ENCODE results near the gene BTNL3.

The BTNL3 gene

GRCh38 chr5:181020688-181021087, 32.0 kb downstream of the BTNL3 start:
- DNase-seq (ENCODE audit: low read depth in 1 of 2, low spot score in 1 of 2), result no peak

- DNase-seq (ENCODE audit: low read depth in 1 of 2, low spot score in 1 of 2), result no peak
Measured at GRCh38 chr5:181024245-181025064, 35.8 kb downstream of the BTNL3 start.

- DNase-seq (ENCODE audit: low read depth in 1 of 2, low spot score in 1 of 2), result no peak
Measured at GRCh38 chr5:181027452-181028031, 38.9 kb downstream of the BTNL3 start.

GRCh38 chr5:181028032-181028819, 39.6 kb downstream of the BTNL3 start:
- no peak for DNase-seq (ENCODE audit: low read depth in 1 of 2, low spot score in 1 of 2)

DNA sequence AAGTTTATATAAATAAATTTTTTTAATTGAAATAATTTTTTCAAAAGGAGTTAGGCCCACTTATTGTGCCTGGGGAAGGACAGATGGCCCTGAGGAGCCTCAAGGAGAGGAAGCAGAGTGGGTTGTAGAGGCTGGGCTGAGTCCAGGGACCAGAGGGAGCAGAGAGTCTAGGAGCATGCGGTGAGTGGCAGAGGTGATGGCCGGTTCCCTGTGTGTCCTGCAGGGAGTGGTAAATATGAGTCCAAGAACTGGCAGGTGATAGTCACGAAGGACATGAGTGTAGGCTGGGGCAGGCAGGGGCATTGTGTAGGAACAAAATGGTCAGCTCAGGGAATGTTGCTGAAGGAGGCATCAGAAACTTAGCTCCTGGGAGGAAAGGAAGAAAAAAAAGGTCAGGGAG, 43.1 kb downstream of the BTNL3 start:
- no peak for DNase-seq (ENCODE audit: low read depth in 1 of 2, low spot score in 1 of 2)

- no peak for DNase-seq (ENCODE audit: low read depth in 1 of 2, low spot score in 1 of 2)
Measured at GRCh38 chr5:181035991-181036815, 47.6 kb downstream of the BTNL3 start.

GRCh38 chr5:181036816-181037364, 48.2 kb downstream of the BTNL3 start:
- DNase-seq (ENCODE audit: low read depth in 1 of 2, low spot score in 1 of 2), result no peak

GRCh38 chr5:181037365-181037861, 48.8 kb downstream of the BTNL3 start:
- DNase-seq (ENCODE audit: low read depth in 1 of 2, low spot score in 1 of 2), result no peak

GRCh38 chr5:181039471-181039870, 50.8 kb downstream of the BTNL3 start:
- DNase-seq (ENCODE audit: low read depth in 1 of 2, low spot score in 1 of 2), result no peak

- no peak for DNase-seq (ENCODE audit: low read depth in 1 of 2, low spot score in 1 of 2)
Measured at GRCh38 chr5:181039931-181040630, 51.4 kb downstream of the BTNL3 start, which contains the start of gene BTNL9. BTNL9 (plus strand) TSS chr5:181040266; CDS start chr5:181045490, 5,224 bp downstream.

DNA sequence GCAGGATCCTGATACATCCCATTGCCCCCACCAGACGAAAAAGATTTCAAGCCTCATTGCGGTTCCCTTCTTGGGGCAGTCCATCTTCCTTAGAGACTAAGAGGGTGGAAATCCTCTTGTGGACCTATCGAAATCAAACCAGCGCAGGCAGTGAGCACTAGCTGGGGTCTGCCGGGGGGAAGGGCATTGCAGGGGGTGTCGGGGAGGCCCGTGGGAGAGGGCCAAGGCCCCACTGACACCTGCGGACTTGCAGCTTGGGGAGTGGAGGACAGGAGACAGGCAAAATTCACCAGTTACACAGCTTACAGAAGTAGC, 51.9 kb downstream of the BTNL3 start:
- no peak for DNase-seq (ENCODE audit: low read depth in 1 of 2, low spot score in 1 of 2)

DNA sequence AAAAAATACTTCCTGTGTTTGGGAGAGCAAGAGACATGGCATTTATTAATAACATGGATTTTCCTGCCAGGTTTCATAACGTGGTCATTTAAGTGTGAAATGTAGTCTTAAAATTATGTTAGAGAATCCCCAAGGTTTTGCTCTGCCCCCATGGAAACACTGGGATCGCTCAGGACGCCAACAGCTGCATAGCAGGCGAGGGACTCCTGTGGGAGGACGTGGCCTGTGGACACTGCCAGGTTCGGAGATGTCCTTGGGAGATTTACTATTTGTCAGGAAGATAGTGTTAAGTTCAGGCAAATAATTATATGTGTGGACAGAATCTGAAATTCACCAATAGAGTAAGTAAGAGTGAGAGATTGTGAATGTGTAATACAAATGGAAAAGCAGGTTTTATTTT, 52.4 kb downstream of the BTNL3 start:
- DNase-seq (ENCODE audit: low read depth in 1 of 2, low spot score in 1 of 2), result no peak

DNA sequence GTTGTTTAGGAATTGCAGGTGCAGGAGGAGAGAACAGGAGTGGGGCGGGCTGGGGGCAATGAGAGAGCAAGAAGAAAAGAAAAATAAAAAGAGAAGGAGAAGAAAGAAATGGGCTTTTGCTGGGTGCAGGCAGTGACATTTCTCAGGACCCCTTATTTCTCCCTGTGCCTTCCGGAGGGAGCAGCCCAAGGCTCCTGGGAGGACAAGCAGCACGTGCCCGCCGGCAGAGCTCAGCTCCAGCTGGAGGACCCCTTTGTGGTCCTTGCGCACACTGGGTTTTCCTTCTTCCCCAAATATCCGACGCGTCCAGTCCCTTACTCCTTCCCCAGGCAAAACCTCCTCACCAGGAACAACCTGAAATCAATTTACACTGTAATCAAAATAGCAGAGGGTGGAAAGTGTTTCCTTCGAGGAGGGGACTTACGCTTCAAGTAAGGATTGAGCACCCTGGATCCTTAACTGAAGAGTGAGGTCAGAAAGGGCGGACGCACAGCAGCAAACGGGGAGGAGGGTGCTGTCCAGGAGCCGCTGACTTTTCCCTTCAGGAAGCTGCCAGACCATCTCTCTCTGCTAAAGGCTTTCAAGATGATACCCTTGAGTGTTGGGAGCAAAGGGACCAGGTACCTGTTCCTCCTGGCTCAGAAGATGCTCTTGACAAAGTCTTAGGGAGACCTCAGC, 53.5 kb downstream of the BTNL3 start:
- no peak for DNase-seq (ENCODE audit: low read depth in 1 of 2, low spot score in 1 of 2)

- no peak for DNase-seq (ENCODE audit: low read depth in 1 of 2, low spot score in 1 of 2)
Measured at GRCh38 chr5:181042722-181043121, 54.1 kb downstream of the BTNL3 start.

DNA sequence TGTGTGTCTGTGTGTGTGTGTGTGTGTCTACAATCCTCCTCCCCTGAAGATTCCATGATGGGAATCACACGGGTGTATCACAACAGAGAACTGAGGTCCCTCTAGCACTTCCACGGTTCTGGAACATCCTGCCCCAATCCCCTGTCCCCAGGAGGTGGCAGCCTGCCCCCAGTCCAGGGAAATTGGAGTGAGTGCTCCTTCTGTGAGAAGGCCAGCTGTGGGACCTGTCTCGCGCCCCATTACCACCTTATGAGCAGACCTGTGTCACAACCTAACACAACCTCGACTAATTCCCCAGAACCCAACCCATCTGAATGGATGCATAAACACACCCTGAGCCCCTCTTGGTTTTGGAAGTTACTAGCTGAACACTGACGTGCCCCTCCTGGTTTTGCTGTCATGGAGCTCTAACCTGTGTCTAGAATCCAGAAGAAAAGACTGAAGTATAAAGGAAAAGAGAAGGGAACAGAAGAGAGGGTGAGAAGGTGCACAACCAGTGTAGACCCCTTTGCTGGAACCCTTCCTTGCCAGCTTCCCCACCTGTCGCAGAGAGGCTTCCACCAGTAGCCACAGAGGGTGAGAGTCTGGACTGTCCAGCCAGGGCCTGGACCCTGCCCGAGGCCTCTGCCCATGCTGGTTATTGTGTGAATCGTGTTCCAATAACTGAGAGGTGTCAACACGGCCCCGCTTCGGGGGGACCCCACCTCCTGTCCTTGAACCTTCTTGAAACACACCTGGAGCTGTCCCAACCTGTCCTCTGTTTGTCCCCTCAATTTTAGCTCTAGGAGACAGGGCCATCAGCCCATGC, 54.8 kb downstream of the BTNL3 start:
- DNase-seq (ENCODE audit: low read depth in 1 of 2, low spot score in 1 of 2), result no peak

DNA sequence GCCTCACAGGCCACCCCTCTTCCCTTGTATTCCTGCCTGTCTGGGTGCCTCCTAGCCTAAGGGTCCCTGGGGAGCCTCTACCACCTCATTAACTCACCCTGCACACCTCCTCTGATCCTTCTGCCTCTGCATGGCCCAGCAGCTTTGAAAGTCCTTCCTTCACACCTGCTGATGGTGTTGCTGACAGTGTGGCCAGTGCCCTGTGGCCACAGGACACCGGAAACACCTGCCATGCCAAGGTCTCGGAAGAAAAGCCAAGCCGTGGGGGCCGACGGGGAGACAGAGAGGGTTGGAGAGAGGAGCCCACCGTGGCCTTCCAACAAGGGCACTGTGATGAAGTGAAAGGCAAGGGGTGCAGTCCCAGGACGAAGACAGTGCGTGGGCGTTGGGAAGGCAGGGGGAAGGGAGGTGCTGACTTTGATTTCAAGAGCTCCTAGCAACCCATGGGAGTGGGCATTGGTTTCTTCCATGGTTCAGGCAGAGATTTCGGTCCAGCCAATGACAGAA, 55.5 kb downstream of the BTNL3 start:
- DNase-seq (ENCODE audit: low read depth in 1 of 2, low spot score in 1 of 2), result no peak

DNA sequence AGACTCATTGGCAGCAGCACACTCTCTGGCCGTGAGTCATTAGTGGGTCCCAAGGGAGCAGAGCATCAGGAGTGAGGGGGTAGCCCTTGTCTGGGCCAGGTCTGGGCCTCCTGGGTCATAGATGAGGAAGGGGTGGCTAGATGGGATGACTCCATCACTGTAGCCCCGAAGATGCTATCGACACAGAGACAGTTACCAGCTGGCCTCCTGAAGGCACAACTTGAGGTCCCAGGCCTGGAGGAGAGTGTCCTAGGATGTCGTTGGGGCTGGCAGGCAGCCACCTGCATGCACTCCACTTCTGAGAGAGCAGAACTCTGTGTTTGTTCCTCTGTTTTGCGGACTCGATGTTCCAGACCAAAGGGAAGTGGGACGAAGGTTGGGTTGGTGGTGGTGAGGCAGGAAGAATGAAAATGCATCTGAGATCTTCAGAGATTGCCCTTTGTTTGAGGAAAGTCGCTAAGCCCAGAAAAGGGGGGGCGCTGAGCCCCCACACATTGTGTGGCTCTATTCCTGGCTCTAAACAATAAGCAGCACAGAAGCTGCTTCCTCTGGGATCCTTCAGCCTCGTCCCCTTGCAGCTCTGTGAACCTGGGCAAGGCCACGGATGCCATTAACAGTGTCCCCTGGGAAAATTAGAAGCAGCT, 56.1 kb downstream of the BTNL3 start:
- DNase-seq (ENCODE audit: low read depth in 1 of 2, low spot score in 1 of 2), result no peak

DNA sequence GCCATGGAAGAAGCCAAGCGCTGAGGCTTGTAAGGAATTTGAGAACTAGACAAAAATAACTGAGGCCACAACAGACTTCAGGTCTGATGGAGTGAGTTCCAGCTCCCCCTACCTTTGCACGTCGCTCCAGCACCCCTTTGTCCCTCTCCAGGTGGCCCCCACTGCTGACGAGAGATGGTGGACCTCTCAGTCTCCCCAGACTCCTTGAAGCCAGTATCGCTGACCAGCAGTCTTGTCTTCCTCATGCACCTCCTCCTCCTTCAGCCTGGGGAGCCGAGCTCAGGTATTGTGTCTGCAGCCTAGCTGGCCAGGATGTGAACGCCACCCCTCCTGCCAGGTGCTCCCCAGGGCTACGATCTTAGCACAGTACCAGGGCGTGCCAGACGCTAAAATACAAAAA, 56.7 kb downstream of the BTNL3 start:
- no peak for DNase-seq (ENCODE audit: low read depth in 1 of 2, low spot score in 1 of 2)
